HepG2 (cell line): ENCODE measurements around the gene LIN28B. TPM values are rescaled to one million over a fixed set of nuclear protein-coding genes. Genes with fewer than 3 reads are reported as not detected.

Experiments
- ATAC-seq: fragments of 200-7000 bp; cut with Tn5 transposase; 3 replicates; pipeline ENCODE4 v1.9.1; 2020; ENCODE audit warnings: mild to moderate bottlenecking, moderate library complexity
- BruUV-seq: library from RNA; stranded (reverse); fragments of 400-500 nt; replicated peaks from 2 replicates; lab custom pipeline; 2021; lab: Mats Ljungman, UMichigan
- CTCF ChIA-PET: fragments of 300-600 bp; formaldehyde crosslinking; extraction: SDS; loops from one replicate; lab custom pipeline; 2021; ENCODE audit warnings: low total read pairs, inconsistent platforms, low intra/inter-chr PET ratio; lab: Yijun Ruan, JAX
- POLR2A ChIA-PET: fragments of 350-600 bp; sonication (Branson Sonifier 250); formaldehyde crosslinking; loops from one replicate; lab custom pipeline; 2020; ENCODE audit warnings: antibody characterized with exemption, inconsistent platforms; lab: Yijun Ruan, JAX
- DNase-seq: peaks from one replicate; pipeline ENCODE4 v3.0.0-alpha.2; 2015; ENCODE audit warnings: low spot score
- FAIRE-seq: peaks from 3 replicates; lab custom pipeline; 2011; peaks lifted over from hg19 to GRCh38; lab: Jason Lieb, UNC
- H2AFZ ChIP-seq: one replicate; pipeline ENCODE4 v1.6.1; 2011; ENCODE audit warnings: low read length, inconsistent platforms
- H3K27ac ChIP-seq: fragments of 300-600 bp; 3 replicates; pipeline ENCODE4 v1.8.0; 2011; ENCODE audit warnings: mixed run types, mild to moderate bottlenecking, mixed read lengths, low read length, inconsistent platforms; ENCODE audit not compliant: insufficient read depth; ENCODE audit errors: extremely low read length
- H3K27me3 ChIP-seq, 2 experiments: fragments of 200-600 bp in 1 of 2; 2 replicates in 1 of 2; 3 replicates in 1 of 2; pipeline versions ENCODE4 v1.6.0 to v1.8.0; 2011; ENCODE audit warnings: low read length in 2 of 2, mild to moderate bottlenecking in 2 of 2, moderate library complexity in 2 of 2, inconsistent platforms in 1 of 2; ENCODE audit not compliant: insufficient read depth in 2 of 2, control insufficient read depth in 1 of 2
- H3K36me3 ChIP-seq, 2 experiments: fragments of 200-600 bp in 1 of 2; replicated peaks in 1 of 2; 2 replicates in 1 of 2; 3 replicates in 1 of 2; pipeline versions ENCODE4 v1.5.1 to v1.8.0; 2011; ENCODE audit warnings: low read length in 2 of 2, inconsistent platforms in 1 of 2; ENCODE audit not compliant: insufficient read depth in 2 of 2, control insufficient read depth in 1 of 2
- H3K4me1 ChIP-seq: 2 replicates; pipeline ENCODE4 v1.5.1; 2012; ENCODE audit warnings: low read length, inconsistent platforms; ENCODE audit not compliant: insufficient read depth
- H3K4me2 ChIP-seq: 2 replicates; pipeline ENCODE4 v1.6.0; 2011; ENCODE audit warnings: low read depth, low read length, inconsistent platforms
- H3K4me3 ChIP-seq, 3 experiments: fragments of 200-600 bp in 1 of 3; sonication (generic), shearing (Covaris generic) in 1 of 3; replicated peaks in 1 of 3; 2 replicates each; pipeline ENCODE4 v1.5.1; 2011 to 2016; ENCODE audit warnings: low read length in 3 of 3, inconsistent platforms in 2 of 3, low read depth in 2 of 3, mild to moderate bottlenecking in 2 of 3, control low read depth in 1 of 3, mixed read lengths in 1 of 3; ENCODE audit not compliant: insufficient read depth in 1 of 3
- H3K79me2 ChIP-seq: one replicate; pipeline ENCODE4 v1.6.1; 2011; ENCODE audit warnings: low read length, inconsistent platforms; ENCODE audit not compliant: insufficient read depth
- H3K9ac ChIP-seq: 2 replicates; pipeline ENCODE4 v1.6.0; 2011; ENCODE audit warnings: mild to moderate bottlenecking, low read depth, low read length, inconsistent platforms; ENCODE audit not compliant: insufficient read depth
- H3K9me3 ChIP-seq: 2 replicates; pipeline ENCODE4 v1.5.1; 2012; ENCODE audit warnings: mild to moderate bottlenecking, low read length
- H4K20me1 ChIP-seq: 2 replicates; pipeline ENCODE4 v1.6.0; 2011; ENCODE audit warnings: inconsistent platforms, mild to moderate bottlenecking, low read length, moderate library complexity; ENCODE audit not compliant: insufficient read depth
- ATM ChIP-seq: fragments of 450-650 bp; IDR thresholded peaks from 2 replicates; pipeline ENCODE4 v1.7.1; 2017; ENCODE audit warnings: mild to moderate bottlenecking, borderline replicate concordance
- CC2D1A ChIP-seq: sonication (generic); formaldehyde crosslinking; IDR thresholded peaks from 2 replicates; pipeline ENCODE4 v1.8.1; 2023; ENCODE audit warnings: mild to moderate bottlenecking, missing genetic modification reagents
- CSRNP2 ChIP-seq: sonication (generic); formaldehyde crosslinking; conservative IDR thresholded peaks from 2 replicates; pipeline ENCODE4 v1.8.0; 2022; ENCODE audit warnings: low read depth, missing genetic modification reagents
- HMGA1 ChIP-seq: sonication (generic); formaldehyde crosslinking; conservative IDR thresholded peaks from 2 replicates; pipeline ENCODE4 v1.4.0; 2020; ENCODE audit warnings: missing genetic modification reagents
- KLF9 ChIP-seq: IDR thresholded peaks from 2 replicates; pipeline ENCODE4 v1.6.1; 2016; ENCODE audit warnings: low read depth
- MTERF4 ChIP-seq: sonication (generic); formaldehyde crosslinking; IDR thresholded peaks from 2 replicates; pipeline ENCODE4 v1.8.0; 2023; ENCODE audit warnings: mild to moderate bottlenecking, missing genetic modification reagents
- POLR2AphosphoS2 ChIP-seq: IDR thresholded peaks from 2 replicates; pipeline ENCODE4 v1.6.1; 2011; ENCODE audit warnings: low read depth, low read length, improper control_type of control experiment
- RBM22 ChIP-seq: fragments of 200-400 bp; formaldehyde crosslinking; optimal IDR thresholded peaks from 2 replicates; pipeline ENCODE3; 2017; ENCODE audit warnings: mild to moderate bottlenecking, low read length, moderate library complexity
- RNF2 ChIP-seq: fragments of 450-650 bp; conservative IDR thresholded peaks from 2 replicates; pipeline ENCODE4 v1.6.1; 2016; ENCODE audit warnings: low read depth
- SNRNP70 ChIP-seq: fragments of 200-400 bp; formaldehyde crosslinking; IDR thresholded peaks from 2 replicates; pipeline ENCODE4 v1.6.1; 2017; ENCODE audit warnings: mild to moderate bottlenecking, low read depth, low read length, moderate library complexity
- ZBTB1 ChIP-seq: sonication (generic); formaldehyde crosslinking; IDR thresholded peaks from 2 replicates; pipeline ENCODE4 v1.4.0; 2020; ENCODE audit warnings: missing genetic modification reagents, borderline replicate concordance
- ZBTB37 ChIP-seq: sonication (generic); formaldehyde crosslinking; IDR thresholded peaks from 2 replicates; pipeline ENCODE4 v1.4.0; 2020; ENCODE audit warnings: mild to moderate bottlenecking, missing genetic modification reagents
- ZFP91 ChIP-seq: sonication (generic); formaldehyde crosslinking; IDR thresholded peaks from 2 replicates; pipeline ENCODE4 v1.9.0; 2022; ENCODE audit warnings: missing genetic modification reagents, mild to moderate bottlenecking, borderline replicate concordance
- ZNF263 ChIP-seq: sonication (generic); formaldehyde crosslinking; IDR thresholded peaks from 2 replicates; pipeline ENCODE4 v1.4.0; 2020; ENCODE audit warnings: missing genetic modification reagents
- ZNF292 ChIP-seq: sonication (generic); formaldehyde crosslinking; IDR thresholded peaks from 2 replicates; pipeline ENCODE4 v1.8.1; 2022; ENCODE audit warnings: mild to moderate bottlenecking, low read depth, missing genetic modification reagents, borderline replicate concordance
- ZNF737 ChIP-seq: sonication (generic); formaldehyde crosslinking; IDR thresholded peaks from 2 replicates; pipeline ENCODE4 v1.5.0; 2020; ENCODE audit warnings: missing genetic modification reagents, mild to moderate bottlenecking, borderline replicate concordance
- ZNF788 ChIP-seq: sonication (generic); formaldehyde crosslinking; IDR thresholded peaks from 2 replicates; pipeline ENCODE4 v1.5.0; 2020; ENCODE audit warnings: mild to moderate bottlenecking, missing genetic modification reagents, borderline replicate concordance
- WGBS: methylation state at CpG from one replicate; pipeline ENCODE4 v1.1.6; 2017; ENCODE audit warnings: low lambda C conversion rate; 5-methylcytosine and 5-hydroxymethylcytosine counted together
- in situ Hi-C: cut with HindIII; loops from 2 replicates; pipeline ENCODE4 v1.10.0; 2017; ENCODE audit warnings: low pct_unique_long_range_greater_than_20kb; ENCODE audit not compliant: extremely low pct_ligation_motif_present
- intact Hi-C: fragments of 100-400 bp; cut with micrococcal nuclease; formaldehyde crosslinking; loops from one replicate; pipeline ENCODE4 v1.10.0; 2022; ENCODE audit not compliant: unreplicated experiment
- polyA plus RNA-seq, 8 experiments: library from polyadenylated mRNA; depleted of rRNA in 3 of 8; stranded (reverse) in 7 of 8; unstranded in 1 of 8; fragments of >200 nt; fragmentation: Illumina TruSeq in 4 of 8; extraction: Trizol in 4 of 8; gene quantifications; 2 replicates each; pipeline versions ENCODE4 v1.2.1 to v1.2.3, GENCODE V29; 2011 to 2016; ENCODE audit warnings: low read depth in 4 of 8, missing spikeins in 1 of 8, mixed read lengths in 1 of 8; ENCODE audit not compliant: insufficient read depth in 1 of 8
- total RNA-seq, 5 experiments: library from RNA; depleted of rRNA; stranded (reverse); fragments of >200 nt; fragmentation: Illumina TruSeq; extraction: Trizol; gene quantifications; 2 replicates each; pipeline ENCODE4 v1.2.3, GENCODE V29; 2016; ENCODE audit warnings: low read depth in 1 of 5

LIN28B gene
- total and polyA plus RNA-seq, 2 of the 13 experiments (the other 11 are each of a cell fraction or from before 2014, with no cell fraction given): 14.5 to 56.8 TPM

GRCh38 chr6:104955927-104956730, 778 bp upstream of the LIN28B start:
- BruUV-seq: no TSS peak
- Histone ChIP-seq H3K36me3 (no peaks in the 10 kb centered on the region), H2AFZ (peak overlapping the region; percentile 52), H3K27ac (peak overlapping the region; percentile 90), H3K4me1 (peaks cover 29% of the 10 kb centered on the region), H3K9ac (peak overlapping the region; percentile 84), H3K4me3 (peak overlapping the region; percentile 70 to 89 (median 72)), H3K79me2 (peaks cover 37% of the 10 kb centered on the region), H3K27me3 (no peaks in the 10 kb centered on the region; a peak in 2 of 5 replicates), H4K20me1 (no peaks in the 10 kb centered on the region), H3K4me2 (peak overlapping the region; percentile 76), H3K9me3 (no peaks in the 10 kb centered on the region)
- 2% methylated on average over 16 of the region's 16 CpGs for WGBS
- ATAC-seq: peak; percentile 70
- POLR2A ChIA-PET: interaction anchor here (0.8 to 1.8 kb wide), 2 partner anchors 15 to 95 kb away, joined by 3 to 5 read pairs; no protein-coding TSS in a partner anchor
- peak; percentile 66 for FAIRE-seq
- DNase-seq: peak; percentile 78
- in situ Hi-C loops: no loop called here
- CTCF ChIA-PET: interaction anchor here (1.4 kb wide), 1 partner anchor 14 kb away, joined by 5 read pairs; no protein-coding TSS in a partner anchor
- intact Hi-C loops: loop anchor here (2.0 to 10.0 kb wide), 3 partner anchors 15 to 449 kb away; partner anchors contain the start of gene PREP
- no peak; the same call in 1 of the 2 replicates for TF ChIP-seq ZNF292 (CRISPR knock-in tag)
- TF ChIP-seq ZNF737 (CRISPR knock-in tag): no peak
- no peak for TF ChIP-seq KLF9
- no peak for TF ChIP-seq CSRNP2
- TF ChIP-seq ZNF263 (CRISPR knock-in tag): no peak
- no peak for TF ChIP-seq CC2D1A (CRISPR knock-in tag)
- TF ChIP-seq HMGA1 (CRISPR knock-in tag): no peak
- no peak for TF ChIP-seq POLR2AphosphoS2
- no peak for TF ChIP-seq ATM
- TF ChIP-seq SNRNP70: no peak
- peak; percentile 40; the same call in 1 of the 2 replicates for TF ChIP-seq ZFP91 (CRISPR knock-in tag)
- TF ChIP-seq ZNF788 (CRISPR knock-in tag): no peak
- no peak for TF ChIP-seq RNF2
- TF ChIP-seq MTERF4 (CRISPR knock-in tag): no peak
- TF ChIP-seq ZBTB1 (CRISPR knock-in tag): no peak
- TF ChIP-seq ZBTB37 (CRISPR knock-in tag): no peak
- no peak for TF ChIP-seq RBM22
